ENCODE results near the gene NLGN3.
"Not testable (repeated sequence)": the region's sequence is repeated elsewhere in the genome, so short reads cannot be mapped to it uniquely, and the experiment has no call there.

NLGN3 gene

GRCh38 chrX:71175531-71175930 lies 30.9 kb downstream of the NLGN3 start:
- Histone ChIP-seq H4K20me1 (ENCODE audit: insufficient read depth, low read length) (no peaks in the 10 kb centered on the region), H3K9ac (ENCODE audit: low read depth, low read length) (no peak overlapping the region), H3K4me3 (ENCODE audit: low read depth in 1 of 2, low read length in 2 of 2) (no peak overlapping the region), H3K36me3 (ENCODE audit: insufficient read depth, low read length) (peaks cover 32% of the 10 kb centered on the region), H2AFZ (ENCODE audit: low read depth, low read length) (no peak overlapping the region), H3K4me2 (ENCODE audit: insufficient read depth, low read length) (no peak overlapping the region), H3K4me1 (ENCODE audit: insufficient read depth, low read length) (no peaks in the 10 kb centered on the region), H3K27me3 (ENCODE audit: insufficient read depth, low read length, poor library complexity) (no peaks in the 10 kb centered on the region), H3K79me2 (ENCODE audit: insufficient read depth, low read length) (0 out of 2 replicates have a peak, but pooled peaks cover 4% of the 10 kb centered on the region), H3K9me3 (ENCODE audit: insufficient read depth, low read length, severe bottlenecking) (no peaks in the 10 kb centered on the region), H3K27ac (ENCODE audit: low read length) (no peak overlapping the region)
- no peak for TF ChIP-seq EZH2 (IDR thresholded peaks at IDR 0.05; ENCODE audit: borderline replicate concordance, low read depth, low read length, severe bottlenecking)
- TF ChIP-seq, protein P1, sequence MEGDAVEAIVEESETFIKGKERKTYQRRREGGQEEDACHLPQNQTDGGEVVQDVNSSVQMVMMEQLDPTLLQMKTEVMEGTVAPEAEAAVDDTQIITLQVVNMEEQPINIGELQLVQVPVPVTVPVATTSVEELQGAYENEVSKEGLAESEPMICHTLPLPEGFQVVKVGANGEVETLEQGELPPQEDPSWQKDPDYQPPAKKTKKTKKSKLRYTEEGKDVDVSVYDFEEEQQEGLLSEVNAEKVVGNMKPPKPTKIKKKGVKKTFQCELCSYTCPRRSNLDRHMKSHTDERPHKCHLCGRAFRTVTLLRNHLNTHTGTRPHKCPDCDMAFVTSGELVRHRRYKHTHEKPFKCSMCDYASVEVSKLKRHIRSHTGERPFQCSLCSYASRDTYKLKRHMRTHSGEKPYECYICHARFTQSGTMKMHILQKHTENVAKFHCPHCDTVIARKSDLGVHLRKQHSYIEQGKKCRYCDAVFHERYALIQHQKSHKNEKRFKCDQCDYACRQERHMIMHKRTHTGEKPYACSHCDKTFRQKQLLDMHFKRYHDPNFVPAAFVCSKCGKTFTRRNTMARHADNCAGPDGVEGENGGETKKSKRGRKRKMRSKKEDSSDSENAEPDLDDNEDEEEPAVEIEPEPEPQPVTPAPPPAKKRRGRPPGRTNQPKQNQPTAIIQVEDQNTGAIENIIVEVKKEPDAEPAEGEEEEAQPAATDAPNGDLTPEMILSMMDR (IDR thresholded peaks at IDR 0.05; ENCODE audit: borderline replicate concordance, extremely low read depth, low read length, poor library complexity, severe bottlenecking) = no peak
- no peak for DNase-seq
- ATAC-seq (ENCODE audit: insufficient read depth, low read depth) = no peak

DNA sequence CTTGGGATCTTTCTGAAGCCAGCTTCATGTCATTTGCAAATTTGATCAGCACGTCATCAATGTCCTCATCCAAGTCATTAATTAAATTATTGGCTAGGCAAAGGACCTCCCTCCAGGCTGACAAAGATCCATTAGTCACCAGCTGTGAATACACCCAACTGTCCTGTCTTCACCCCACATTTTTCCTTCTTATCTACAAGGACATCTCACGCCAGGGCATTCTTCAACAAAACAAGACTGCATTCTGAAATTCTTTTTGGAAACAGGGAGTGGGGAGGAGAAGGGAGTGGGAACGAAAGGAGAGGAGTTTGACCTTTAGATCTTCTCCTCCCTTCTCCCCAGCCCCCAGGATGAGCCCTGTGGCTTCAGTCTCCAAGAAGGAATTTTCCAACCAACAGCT lies 32.7 kb downstream of the NLGN3 start:
- no peaks in the 10 kb centered on the region for H3K9me3 ChIP-seq (ENCODE audit: insufficient read depth, low read length, severe bottlenecking)
- H4K20me1 ChIP-seq (ENCODE audit: insufficient read depth, low read length) = no peaks in the 10 kb centered on the region
- H3K4me3 ChIP-seq (ENCODE audit: low read depth in 1 of 2, low read length in 2 of 2) = no peak overlapping the region
- H2AFZ ChIP-seq (ENCODE audit: low read depth, low read length) = no peak overlapping the region
- H3K27ac ChIP-seq (ENCODE audit: low read length) = no peak overlapping the region
- H3K27me3 ChIP-seq (ENCODE audit: insufficient read depth, low read length, poor library complexity) = no peaks in the 10 kb centered on the region
- peaks cover 32% of the 10 kb centered on the region for H3K36me3 ChIP-seq (ENCODE audit: insufficient read depth, low read length)
- 0 out of 2 replicates have a peak, but pooled peaks cover 4% of the 10 kb centered on the region for H3K79me2 ChIP-seq (ENCODE audit: insufficient read depth, low read length)
- ATAC-seq (ENCODE audit: insufficient read depth, low read depth) = no peak
- peaks cover 12% of the 10 kb centered on the region for H3K4me1 ChIP-seq (ENCODE audit: insufficient read depth, low read length)
- TF ChIP-seq, protein P1 (IDR thresholded peaks at IDR 0.05; ENCODE audit: borderline replicate concordance, extremely low read depth, low read length, poor library complexity, severe bottlenecking) = no peak
- no peak for TF ChIP-seq EZH2 (IDR thresholded peaks at IDR 0.05; ENCODE audit: borderline replicate concordance, low read depth, low read length, severe bottlenecking)
- no peak overlapping the region for H3K9ac ChIP-seq (ENCODE audit: low read depth, low read length)
- no peak for DNase-seq
- no peak overlapping the region for H3K4me2 ChIP-seq (ENCODE audit: insufficient read depth, low read length)

DNA sequence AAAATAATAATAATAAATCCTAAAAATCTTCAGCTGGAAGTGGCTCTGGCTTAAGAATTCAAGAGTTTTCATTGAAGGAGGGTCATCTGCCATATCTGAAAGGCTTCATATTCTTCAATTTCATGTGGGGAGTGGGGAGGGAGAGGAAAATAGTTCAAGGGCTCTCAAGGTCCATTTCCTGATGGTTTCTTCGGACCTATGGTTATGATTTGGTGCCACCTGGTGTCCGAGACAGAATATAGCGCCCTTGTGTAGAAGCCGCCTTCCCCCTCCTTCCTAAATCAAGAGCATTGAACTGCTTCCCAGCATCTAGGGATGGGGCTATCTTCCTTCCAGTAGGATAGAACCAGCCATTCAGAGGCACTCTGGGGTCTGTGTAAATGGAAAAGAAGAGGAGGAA lies 34.3 kb downstream of the NLGN3 start:
- DNase-seq (peak; percentile 54), ATAC-seq (ENCODE audit: insufficient read depth, low read depth) (no peak)
- TF ChIP-seq, protein P1 (IDR thresholded peaks at IDR 0.05; ENCODE audit: borderline replicate concordance, extremely low read depth, low read length, poor library complexity, severe bottlenecking) = peak; percentile 81
- TF ChIP-seq EZH2 (IDR thresholded peaks at IDR 0.05; ENCODE audit: borderline replicate concordance, low read depth, low read length, severe bottlenecking) = no peak
- H3K79me2 ChIP-seq (ENCODE audit: insufficient read depth, low read length) = 0 out of 2 replicates have a peak, but pooled peaks cover 4% of the 10 kb centered on the region
- H3K4me3 ChIP-seq (ENCODE audit: low read depth in 1 of 2, low read length in 2 of 2) = no peak overlapping the region
- no peak overlapping the region for H3K9ac ChIP-seq (ENCODE audit: low read depth, low read length)
- H3K9me3 ChIP-seq (ENCODE audit: insufficient read depth, low read length, severe bottlenecking) = no peaks in the 10 kb centered on the region
- no peak overlapping the region for H3K4me2 ChIP-seq (ENCODE audit: insufficient read depth, low read length)
- peaks cover 24% of the 10 kb centered on the region for H3K4me1 ChIP-seq (ENCODE audit: insufficient read depth, low read length)
- H2AFZ ChIP-seq (ENCODE audit: low read depth, low read length) = no peak overlapping the region
- no peaks in the 10 kb centered on the region for H4K20me1 ChIP-seq (ENCODE audit: insufficient read depth, low read length)
- H3K36me3 ChIP-seq (ENCODE audit: insufficient read depth, low read length) = peaks cover 30% of the 10 kb centered on the region
- no peaks in the 10 kb centered on the region for H3K27me3 ChIP-seq (ENCODE audit: insufficient read depth, low read length, poor library complexity)
- H3K27ac ChIP-seq (ENCODE audit: low read length) = no peak overlapping the region

GRCh38 chrX:71180579-71181265 lies 36.1 kb downstream of the NLGN3 start:
- H3K27me3 ChIP-seq (ENCODE audit: insufficient read depth, low read length, poor library complexity); H4K20me1 ChIP-seq (ENCODE audit: insufficient read depth, low read length); H3K9me3 ChIP-seq (ENCODE audit: insufficient read depth, low read length, severe bottlenecking); ATAC-seq (ENCODE audit: insufficient read depth, low read depth); DNase-seq; H3K79me2 ChIP-seq (ENCODE audit: insufficient read depth, low read length); H2AFZ ChIP-seq (ENCODE audit: low read depth, low read length): not testable (repeated sequence)
- Histone ChIP-seq H3K4me2 (ENCODE audit: insufficient read depth, low read length) (peak overlapping the region; percentile 57), H3K4me1 (ENCODE audit: insufficient read depth, low read length) (peaks cover 24% of the 10 kb centered on the region), H3K4me3 (ENCODE audit: low read depth in 1 of 2, low read length in 2 of 2) (peak overlapping the region in 1 of 2 experiments; percentile 49; a peak in 1 of 4 replicates), H3K9ac (ENCODE audit: low read depth, low read length) (peak overlapping the region; percentile 88; the same call in 1 of the 2 replicates), H3K36me3 (ENCODE audit: insufficient read depth, low read length) (peaks cover 28% of the 10 kb centered on the region), H3K27ac (ENCODE audit: low read length) (peak overlapping the region; percentile 99)
